ELF-1 (cell line): ENCODE results near the gene LEF1.
A peak's percentile ranks its signal among the peaks of the same experiment; 100 is the strongest.

Source experiments
- DNase-seq: peaks from one replicate; pipeline ENCODE4 v3.0.0-alpha.2; 2016; ENCODE audit warnings: low read depth, low spot score

Gene LEF1

DNA sequence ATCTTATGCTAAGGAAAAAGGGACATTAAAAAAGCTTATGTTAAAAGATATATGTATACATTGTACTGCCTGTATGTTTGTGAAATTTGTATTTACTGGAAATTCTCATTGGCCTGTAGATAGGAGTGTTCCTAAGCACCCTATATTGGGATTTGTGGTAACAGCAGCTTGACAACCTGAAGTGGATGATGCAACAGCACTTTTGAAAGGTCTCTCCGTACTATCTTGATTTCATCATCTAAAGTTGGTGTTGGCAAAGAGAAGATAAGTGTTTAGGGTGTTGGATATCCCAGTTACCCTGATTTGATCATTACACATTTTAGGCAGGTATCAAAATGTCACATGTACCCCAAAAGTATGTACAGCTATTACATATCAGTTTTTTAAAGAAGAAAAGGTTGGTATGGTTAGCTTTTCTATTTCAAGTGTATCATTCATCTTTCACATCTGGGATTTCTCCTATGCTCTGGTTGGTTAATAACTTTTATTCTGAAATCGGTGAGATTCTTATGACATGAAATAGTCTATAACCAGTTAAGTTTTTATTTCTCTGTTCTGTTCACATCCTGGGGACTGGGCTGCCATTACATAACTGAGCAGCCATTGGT, 168.7 kb downstream of the LEF1 start:
- DNase-seq, result no peak

DNA sequence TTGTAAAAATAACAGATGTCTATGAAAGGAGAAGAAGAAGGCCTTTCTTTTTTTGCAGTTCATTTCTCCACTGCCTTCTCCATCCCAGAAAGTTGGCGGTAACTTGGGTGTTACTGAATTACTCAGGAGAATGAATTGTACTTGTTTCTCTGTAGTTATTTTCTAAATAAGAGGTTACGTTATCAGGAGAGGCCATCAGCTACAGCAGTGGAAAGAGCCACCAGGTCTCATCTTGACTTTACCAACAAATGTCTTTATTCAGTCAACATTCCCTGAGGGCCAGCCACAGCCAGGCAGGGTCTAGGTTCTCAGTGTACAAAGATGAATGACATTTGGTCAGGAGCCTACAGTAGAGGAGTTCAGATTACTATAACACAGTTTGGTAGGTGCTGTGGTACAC, 170.9 kb downstream of the LEF1 start:
- DNase-seq, result peak; percentile 23
